Liver (tissue), 3 donors: ENCODE data around the gene GLTPD2.

Experiments used
- RAD21 ChIP-seq, 2 donors: IDR thresholded peaks; 2 replicates each; pipeline ENCODE4 v1.6.1; 2016; ENCODE audit warnings: antibody characterized with exemption in 2 of 2, mild to moderate bottlenecking in 2 of 2
- YY1 ChIP-seq: IDR thresholded peaks from 2 replicates; pipeline ENCODE4 v1.6.1; 2016; ENCODE audit warnings: antibody characterized with exemption, mild to moderate bottlenecking
- TF ChIP-seq, protein P1 (sequence below): fragments of 150-350 bp; IDR thresholded peaks from 2 replicates; pipeline ENCODE4 v1.5.1; 2017; ENCODE audit warnings: improper control_type of control experiment, low read depth, low read length; ENCODE audit not compliant: missing input control
- TF ChIP-seq, protein P2 (sequence below): IDR thresholded peaks from 2 replicates; pipeline ENCODE4 v1.6.1; 2016; ENCODE audit warnings: antibody characterized with exemption
- donor health status: healthy.
- donor health status: healthy.

DNA sequence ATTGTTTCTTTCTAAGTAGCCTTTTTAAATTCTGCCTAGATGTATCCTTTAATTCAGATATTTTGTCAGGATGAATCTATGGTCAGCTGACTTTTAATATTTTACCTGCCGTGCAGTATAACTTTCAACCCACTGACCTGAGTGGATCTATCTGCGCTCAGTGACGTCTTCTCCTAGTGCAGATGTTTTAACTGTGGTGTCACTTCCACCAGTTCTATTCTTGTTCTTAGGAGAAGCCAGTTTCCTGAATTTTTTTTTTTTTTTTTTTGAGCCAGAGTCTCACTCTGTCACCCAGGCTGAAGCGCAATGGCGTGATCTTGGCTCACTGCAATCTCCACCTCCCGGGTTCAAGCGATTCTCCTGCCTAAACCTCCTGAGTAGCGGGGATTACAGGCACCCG lies 22.0 kb upstream of the GLTPD2 start:
- TF ChIP-seq, protein P1, sequence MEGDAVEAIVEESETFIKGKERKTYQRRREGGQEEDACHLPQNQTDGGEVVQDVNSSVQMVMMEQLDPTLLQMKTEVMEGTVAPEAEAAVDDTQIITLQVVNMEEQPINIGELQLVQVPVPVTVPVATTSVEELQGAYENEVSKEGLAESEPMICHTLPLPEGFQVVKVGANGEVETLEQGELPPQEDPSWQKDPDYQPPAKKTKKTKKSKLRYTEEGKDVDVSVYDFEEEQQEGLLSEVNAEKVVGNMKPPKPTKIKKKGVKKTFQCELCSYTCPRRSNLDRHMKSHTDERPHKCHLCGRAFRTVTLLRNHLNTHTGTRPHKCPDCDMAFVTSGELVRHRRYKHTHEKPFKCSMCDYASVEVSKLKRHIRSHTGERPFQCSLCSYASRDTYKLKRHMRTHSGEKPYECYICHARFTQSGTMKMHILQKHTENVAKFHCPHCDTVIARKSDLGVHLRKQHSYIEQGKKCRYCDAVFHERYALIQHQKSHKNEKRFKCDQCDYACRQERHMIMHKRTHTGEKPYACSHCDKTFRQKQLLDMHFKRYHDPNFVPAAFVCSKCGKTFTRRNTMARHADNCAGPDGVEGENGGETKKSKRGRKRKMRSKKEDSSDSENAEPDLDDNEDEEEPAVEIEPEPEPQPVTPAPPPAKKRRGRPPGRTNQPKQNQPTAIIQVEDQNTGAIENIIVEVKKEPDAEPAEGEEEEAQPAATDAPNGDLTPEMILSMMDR, result no peak
- TF ChIP-seq, protein P2, sequence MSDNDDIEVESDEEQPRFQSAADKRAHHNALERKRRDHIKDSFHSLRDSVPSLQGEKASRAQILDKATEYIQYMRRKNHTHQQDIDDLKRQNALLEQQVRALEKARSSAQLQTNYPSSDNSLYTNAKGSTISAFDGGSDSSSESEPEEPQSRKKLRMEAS, result no peak
- no peak for TF ChIP-seq YY1
- no peak for TF ChIP-seq RAD21 (IDR thresholded peaks at IDR 0.05)
